PC-9 (cell line): ENCODE measurements around the gene SACS. TPM values are rescaled to one million over a fixed set of nuclear protein-coding genes. Genes with fewer than 3 reads are reported as not detected.
"Not testable (repeated sequence)": the region's sequence is repeated elsewhere in the genome, so short reads cannot be mapped to it uniquely, and the experiment has no call there.

Experiments
- BruUV-seq: library from RNA; stranded (reverse); fragments of 400-500 nt; replicated peaks from 2 replicates; lab custom pipeline; 2021; lab: Mats Ljungman, UMichigan
- CTCF ChIA-PET: fragments of 300-600 bp; sonication (Branson Sonifier 250); formaldehyde crosslinking; loops from one replicate; lab custom pipeline; 2022; ENCODE audit warnings: antibody characterized with exemption; lab: Charles Lee
- POLR2A ChIA-PET: fragments of 300-600 bp; sonication (Branson Sonifier 250); formaldehyde crosslinking; loops from one replicate; lab custom pipeline; 2022; ENCODE audit warnings: antibody characterized with exemption; ENCODE audit not compliant: unreplicated experiment; lab: Charles Lee
- DNase-seq, 2 experiments: peaks; one replicate each; pipeline versions ENCODE4 v3.0.0 to v3.0.0-alpha.2; 2015 to 2022; ENCODE audit warnings: mixed read lengths in 1 of 2
- H2AFZ ChIP-seq: fragments of 200-600 bp; sonication (generic); 2 replicates; pipeline ENCODE4 v1.8.1; 2017; ENCODE audit warnings: antibody characterized with exemption
- H3F3A ChIP-seq: fragments of 200-600 bp; sonication (generic); 2 replicates; pipeline ENCODE4 v1.8.1; 2017; ENCODE audit warnings: antibody characterized with exemption, mild to moderate bottlenecking, low read depth; ENCODE audit not compliant: insufficient read depth
- H3K27ac ChIP-seq: fragments of 200-600 bp; sonication (generic); 2 replicates; pipeline ENCODE4 v1.6.1; 2016; ENCODE audit warnings: mixed run types
- H3K27me3 ChIP-seq: fragments of 200-600 bp; sonication (generic); 2 replicates; pipeline ENCODE4 v1.6.1; 2016; ENCODE audit warnings: low read depth, mixed run types; ENCODE audit not compliant: insufficient read depth
- H3K36me3 ChIP-seq: fragments of 200-600 bp; sonication (generic); 2 replicates; pipeline ENCODE4 v1.6.1; 2016; ENCODE audit warnings: low read depth, mixed run types
- H3K4me1 ChIP-seq: fragments of 200-600 bp; sonication (generic); replicated peaks from 2 replicates; pipeline ENCODE4 v1.6.1; 2016; ENCODE audit warnings: mixed run types; ENCODE audit not compliant: insufficient read depth
- H3K4me2 ChIP-seq: fragments of 200-600 bp; sonication (generic); 2 replicates; pipeline ENCODE4 v1.6.1; 2017; ENCODE audit warnings: mixed run types
- H3K4me3 ChIP-seq: fragments of 200-600 bp; sonication (generic); 2 replicates; pipeline ENCODE4 v1.6.1; 2016; ENCODE audit warnings: mixed run types
- H3K79me2 ChIP-seq: fragments of 200-600 bp; sonication (generic); 2 replicates; pipeline ENCODE4 v1.6.1; 2017; ENCODE audit warnings: low read depth, mixed run types
- H3K9me2 ChIP-seq: fragments of 200-600 bp; sonication (generic); 2 replicates; pipeline ENCODE4 v1.8.1; 2017; ENCODE audit warnings: mild to moderate bottlenecking; ENCODE audit not compliant: insufficient read depth
- H3K9me3 ChIP-seq: fragments of 200-600 bp; sonication (generic); 2 replicates; pipeline ENCODE4 v1.8.1; 2016; ENCODE audit warnings: low read depth; ENCODE audit not compliant: insufficient read depth
- H4K20me1 ChIP-seq: fragments of 200-600 bp; sonication (generic); 2 replicates; pipeline ENCODE4 v1.8.1; 2017; ENCODE audit not compliant: insufficient read depth
- EZH2 ChIP-seq: fragments of 200-600 bp; sonication (generic); IDR thresholded peaks from 2 replicates; pipeline ENCODE4 v1.8.0; 2017; ENCODE audit warnings: antibody characterized with exemption, low read depth
- intact Hi-C: fragments of 100-400 bp; cut with micrococcal nuclease; formaldehyde crosslinking; loops from one replicate; pipeline ENCODE4 v1.10.0; 2022; ENCODE audit not compliant: unreplicated experiment
- total RNA-seq: library from RNA; stranded (reverse); gene quantifications from 2 replicates; pipeline ENCODE4 v1.2.3, GENCODE V29; 2021
- TF ChIP-seq, protein P1 (sequence below): fragments of 200-600 bp; sonication (generic); conservative IDR thresholded peaks from 2 replicates; pipeline ENCODE4 v1.6.1; 2017; ENCODE audit warnings: mixed run types, antibody characterized with exemption, mild to moderate bottlenecking, moderate library complexity

The SACS gene
- total RNA-seq, 1 experiment from 2014 or later: 1.4 TPM

- Histone ChIP-seq H3K36me3 (no peaks in the 10 kb centered on the region), H3F3A (no peaks in the 10 kb centered on the region), H3K4me1 (no peaks in the 10 kb centered on the region), H3K4me3 (no peak overlapping the region), H3K4me2 (no peak overlapping the region), H3K79me2 (no peaks in the 10 kb centered on the region), H3K27ac (no peak overlapping the region), H2AFZ (no peak overlapping the region), H3K9me3 (no peaks in the 10 kb centered on the region; the same call in 1 of the 2 replicates), H3K27me3 (no peaks in the 10 kb centered on the region), H4K20me1 (no peaks in the 10 kb centered on the region), H3K9me2 (no peaks in the 10 kb centered on the region)
- no TSS peak for BruUV-seq
- no peak for TF ChIP-seq EZH2
- TF ChIP-seq, protein P1, sequence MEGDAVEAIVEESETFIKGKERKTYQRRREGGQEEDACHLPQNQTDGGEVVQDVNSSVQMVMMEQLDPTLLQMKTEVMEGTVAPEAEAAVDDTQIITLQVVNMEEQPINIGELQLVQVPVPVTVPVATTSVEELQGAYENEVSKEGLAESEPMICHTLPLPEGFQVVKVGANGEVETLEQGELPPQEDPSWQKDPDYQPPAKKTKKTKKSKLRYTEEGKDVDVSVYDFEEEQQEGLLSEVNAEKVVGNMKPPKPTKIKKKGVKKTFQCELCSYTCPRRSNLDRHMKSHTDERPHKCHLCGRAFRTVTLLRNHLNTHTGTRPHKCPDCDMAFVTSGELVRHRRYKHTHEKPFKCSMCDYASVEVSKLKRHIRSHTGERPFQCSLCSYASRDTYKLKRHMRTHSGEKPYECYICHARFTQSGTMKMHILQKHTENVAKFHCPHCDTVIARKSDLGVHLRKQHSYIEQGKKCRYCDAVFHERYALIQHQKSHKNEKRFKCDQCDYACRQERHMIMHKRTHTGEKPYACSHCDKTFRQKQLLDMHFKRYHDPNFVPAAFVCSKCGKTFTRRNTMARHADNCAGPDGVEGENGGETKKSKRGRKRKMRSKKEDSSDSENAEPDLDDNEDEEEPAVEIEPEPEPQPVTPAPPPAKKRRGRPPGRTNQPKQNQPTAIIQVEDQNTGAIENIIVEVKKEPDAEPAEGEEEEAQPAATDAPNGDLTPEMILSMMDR: no peak
- intact Hi-C loops: no loop called here
- POLR2A ChIA-PET: no interaction called here
- DNase-seq: no peak
- CTCF ChIA-PET: no interaction called here
Measured at GRCh38 chr13:23411706-23412105, 21.8 kb downstream of the SACS start.

DNA sequence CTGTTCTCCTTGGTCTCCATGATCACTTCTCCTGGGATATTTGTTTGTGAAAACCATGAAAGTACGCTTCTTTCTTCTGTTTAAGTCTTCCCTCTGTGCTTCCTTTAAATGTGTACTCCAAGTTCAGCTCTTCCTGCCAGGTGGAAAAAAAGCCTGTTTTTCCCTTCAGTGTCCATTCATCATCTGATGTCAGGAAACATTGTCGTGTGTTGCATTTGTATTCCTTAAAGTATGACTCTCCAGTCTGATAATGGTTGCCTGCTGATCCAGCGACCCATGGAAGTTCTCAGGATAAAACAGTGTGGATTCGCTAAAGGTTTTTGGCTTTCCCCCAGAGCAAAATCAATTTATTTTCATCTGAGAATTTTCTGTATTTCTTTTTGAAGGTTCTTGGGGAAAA lies 22.3 kb downstream of the SACS start:
- CTCF ChIA-PET: no interaction called here
- no peaks in the 10 kb centered on the region for H3K27me3 ChIP-seq
- no peak overlapping the region for H3K27ac ChIP-seq
- TF ChIP-seq EZH2: no peak
- TF ChIP-seq, protein P1: no peak
- no TSS peak for BruUV-seq
- H3K4me1 ChIP-seq: no peaks in the 10 kb centered on the region
- H4K20me1 ChIP-seq: no peaks in the 10 kb centered on the region
- H3K36me3 ChIP-seq: no peaks in the 10 kb centered on the region
- intact Hi-C loops: no loop called here
- H3F3A ChIP-seq: no peaks in the 10 kb centered on the region
- no peak overlapping the region for H2AFZ ChIP-seq
- no peak overlapping the region for H3K4me2 ChIP-seq
- DNase-seq: no peak
- H3K9me2 ChIP-seq: no peaks in the 10 kb centered on the region
- POLR2A ChIA-PET: no interaction called here
- no peaks in the 10 kb centered on the region for H3K79me2 ChIP-seq
- H3K4me3 ChIP-seq: no peak overlapping the region
- no peaks in the 10 kb centered on the region for H3K9me3 ChIP-seq

- Histone ChIP-seq H3F3A (no peaks in the 10 kb centered on the region), H3K9me3 (no peaks in the 10 kb centered on the region), H3K4me3 (no peak overlapping the region), H3K27me3 (peaks cover 23% of the 10 kb centered on the region; the same call in 1 of the 2 replicates), H3K4me1 (no peaks in the 10 kb centered on the region), H3K4me2 (no peak overlapping the region), H4K20me1 (no peaks in the 10 kb centered on the region), H3K36me3 (no peaks in the 10 kb centered on the region), H3K79me2 (no peaks in the 10 kb centered on the region), H3K9me2 (no peaks in the 10 kb centered on the region), H3K27ac (no peak overlapping the region), H2AFZ (no peak overlapping the region)
- TF ChIP-seq, protein P1: no peak
- TF ChIP-seq EZH2: no peak
- CTCF ChIA-PET: no interaction called here
- POLR2A ChIA-PET: no interaction called here
- intact Hi-C loops: no loop called here
- no peak for DNase-seq
- no TSS peak for BruUV-seq
Measured at GRCh38 chr13:23408026-23408425, 25.5 kb downstream of the SACS start.

DNA sequence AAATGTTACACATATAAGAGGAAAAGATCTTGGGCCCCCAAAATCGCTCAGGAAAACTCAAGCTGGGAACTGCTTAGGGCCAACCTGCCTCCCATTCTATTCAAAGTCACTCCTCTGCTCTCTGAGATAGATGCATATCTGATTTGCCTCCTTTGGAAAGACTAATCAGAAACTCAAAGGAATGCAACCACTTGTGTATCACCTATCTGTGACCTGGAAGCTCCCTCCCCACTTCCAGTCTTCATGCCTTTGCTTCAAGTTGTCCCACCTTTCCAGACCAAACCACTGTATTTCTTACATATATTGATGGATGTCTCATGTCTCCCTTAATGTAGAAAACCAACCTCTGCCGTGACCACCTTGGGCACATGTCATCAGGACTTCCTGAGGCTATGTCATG lies 32.3 kb downstream of the SACS start:
- H3K27me3 ChIP-seq: peaks cover 48% of the 10 kb centered on the region; the same call in 1 of the 2 replicates
- H3F3A ChIP-seq, H3K36me3 ChIP-seq, H3K9me3 ChIP-seq, POLR2A ChIA-PET, H3K4me3 ChIP-seq, DNase-seq, BruUV-seq, H3K4me2 ChIP-seq, intact Hi-C loops, H3K4me1 ChIP-seq, H3K27ac ChIP-seq, H3K9me2 ChIP-seq, H3K79me2 ChIP-seq, CTCF ChIA-PET, H4K20me1 ChIP-seq, H2AFZ ChIP-seq: not testable (repeated sequence)
